A549 (cell line): Measurements from ENCODE around the gene MAPT. TPM values are rescaled to one million over a fixed set of nuclear protein-coding genes. Genes with fewer than 3 reads are reported as not detected.

Experiments used
- ATAC-seq, 2 experiments: fragments of 200-7000 bp in 1 of 2; fragments of >200 bp in 1 of 2; cut with Nextera tagmentation in 1 of 2; cut with Tn5 transposase in 1 of 2; 3 replicates each; pipeline versions ENCODE4 v1.8.0 to v1.9.1; 2018 to 2020; ENCODE audit warnings: mild to moderate bottlenecking in 1 of 2, moderate library complexity in 1 of 2
- CTCF ChIA-PET: fragments of 300-600 bp; sonication (Branson Sonifier 250); formaldehyde crosslinking; extraction: SDS; loops from one replicate; lab custom pipeline; 2021; ENCODE audit warnings: antibody characterized with exemption, inconsistent platforms; lab: Yijun Ruan, JAX
- POLR2A ChIA-PET: fragments of 350-600 bp; formaldehyde crosslinking; extraction: SDS; loops from one replicate; lab custom pipeline; 2021; ENCODE audit warnings: antibody characterized with exemption, inconsistent platforms; lab: Yijun Ruan, JAX
- DNase-seq, 2 experiments: peaks; one replicate each; pipeline versions ENCODE4 v3.0.0 to v3.0.0-alpha.2; 2011 to 2016; ENCODE audit warnings: low read depth in 1 of 2, low spot score in 1 of 2
- FAIRE-seq: peaks from 2 replicates; lab custom pipeline; 2011; peaks lifted over from hg19 to GRCh38; lab: Jason Lieb, UNC
- H3K27ac ChIP-seq, 2 experiments: fragments of >200 bp; sonication (Bioruptor Twin); formaldehyde crosslinking; 3 replicates each; pipeline ENCODE4 v1.5.1; 2016 to 2017
- H3K4me1 ChIP-seq: fragments of >200 bp; sonication (Bioruptor Twin); formaldehyde crosslinking; 3 replicates; pipeline ENCODE4 v1.6.1; 2016
- H3K4me2 ChIP-seq: fragments of >200 bp; sonication (Bioruptor Twin); formaldehyde crosslinking; 3 replicates; pipeline ENCODE4 v1.6.1; 2016
- H3K4me3 ChIP-seq: fragments of >200 bp; sonication (Bioruptor Twin); formaldehyde crosslinking; 3 replicates; pipeline ENCODE4 v1.5.1; 2016
- H3K9me3 ChIP-seq: fragments of >200 bp; sonication (Bioruptor Twin); formaldehyde crosslinking; 3 replicates; pipeline ENCODE4 v1.6.1; 2016
- BHLHE40 ChIP-seq: IDR thresholded peaks from 2 replicates; pipeline ENCODE4 v1.6.1; 2012; ENCODE audit warnings: low read depth, low read length, inconsistent platforms
- CBX2 ChIP-seq: fragments of 200-600 bp; sonication (generic); IDR thresholded peaks from 2 replicates; pipeline ENCODE4 v1.6.1; 2016; ENCODE audit warnings: low read depth, mild to moderate bottlenecking, borderline replicate concordance
- CEBPB ChIP-seq, 2 experiments: fragments of >200 bp in 1 of 2; sonication (Bioruptor Twin) in 1 of 2; formaldehyde crosslinking in 1 of 2; IDR thresholded peaks; 2 replicates each; pipeline ENCODE4 v1.6.1; 2012 to 2016
- CHD4 ChIP-seq: fragments of 200-600 bp; sonication (generic); IDR thresholded peaks from 2 replicates; pipeline ENCODE4 v1.6.1; 2016; ENCODE audit warnings: antibody characterized with exemption, mild to moderate bottlenecking, borderline replicate concordance
- EHF ChIP-seq: fragments of 250-450 bp; sonication (Bioruptor Pico); IDR thresholded peaks from 2 replicates; pipeline ENCODE4 v1.5.0; 2020; ENCODE audit warnings: mild to moderate bottlenecking
- ESRRA ChIP-seq: fragments of 150-350 bp; IDR thresholded peaks from 2 replicates; pipeline ENCODE4 v1.6.1; 2014; ENCODE audit warnings: mild to moderate bottlenecking, low read length, borderline replicate concordance
- FOSB ChIP-seq: fragments of 250-450 bp; sonication (Bioruptor Pico); IDR thresholded peaks from 2 replicates; pipeline ENCODE4 v1.5.0; 2020; ENCODE audit warnings: mild to moderate bottlenecking, moderate library complexity
- FOSL2 ChIP-seq, 2 experiments: fragments of 450-650 bp in 1 of 2; fragments of >200 bp in 1 of 2; sonication (Bioruptor Twin) in 1 of 2; formaldehyde crosslinking; IDR thresholded peaks; 2 replicates each; pipeline versions ENCODE4 v1.5.0 to v1.6.1; 2016 to 2020; ENCODE audit warnings: mild to moderate bottlenecking in 1 of 2, moderate library complexity in 1 of 2
- FOXS1 ChIP-seq: fragments of 250-450 bp; sonication (Bioruptor Pico); IDR thresholded peaks from 2 replicates; pipeline ENCODE4 v1.5.0; 2020; ENCODE audit warnings: mild to moderate bottlenecking, moderate library complexity
- HOXA7 ChIP-seq: fragments of 250-450 bp; sonication (Bioruptor Pico); IDR thresholded peaks from 2 replicates; pipeline ENCODE4 v1.5.0; 2020; ENCODE audit warnings: mild to moderate bottlenecking, moderate library complexity
- MAFK ChIP-seq: fragments of 450-650 bp; IDR thresholded peaks from 2 replicates; pipeline ENCODE4 v1.6.1; 2014; ENCODE audit not compliant: partially characterized antibody
- NFE2L2 ChIP-seq: fragments of 150-350 bp; conservative IDR thresholded peaks from 2 replicates; pipeline ENCODE4 v1.6.1; 2014; ENCODE audit warnings: low read length
- NPAS2 ChIP-seq: fragments of 250-450 bp; sonication (Bioruptor Pico); IDR thresholded peaks from 2 replicates; pipeline ENCODE4 v1.8.0; 2022; ENCODE audit warnings: mild to moderate bottlenecking, moderate library complexity, borderline replicate concordance
- NR3C1 ChIP-seq: fragments of >200 bp; sonication (Bioruptor Twin); formaldehyde crosslinking; IDR thresholded peaks from 3 replicates; pipeline ENCODE4 v1.6.1; 2017
- RARB ChIP-seq: fragments of 250-450 bp; sonication (Bioruptor Pico); IDR thresholded peaks from 2 replicates; pipeline ENCODE4 v1.8.0; 2021; ENCODE audit warnings: mild to moderate bottlenecking, moderate library complexity
- RCOR1 ChIP-seq: fragments of 150-350 bp; IDR thresholded peaks from 2 replicates; pipeline ENCODE4 v1.6.1; 2014; ENCODE audit warnings: antibody characterized with exemption, low read length, low read depth
- SREBF2 ChIP-seq: fragments of 450-650 bp; IDR thresholded peaks from 2 replicates; pipeline ENCODE4 v1.6.1; 2014; ENCODE audit warnings: mild to moderate bottlenecking, moderate library complexity
- TFCP2L1 ChIP-seq: fragments of 250-450 bp; sonication (Bioruptor Pico); IDR thresholded peaks from 2 replicates; pipeline ENCODE4 v1.5.0; 2021; ENCODE audit warnings: mild to moderate bottlenecking
- ZNF302 ChIP-seq: fragments of 250-450 bp; sonication (Bioruptor Pico); IDR thresholded peaks from 2 replicates; pipeline ENCODE4 v1.9.0; 2021; ENCODE audit warnings: inconsistent platforms, mild to moderate bottlenecking, moderate library complexity
- ZSCAN20 ChIP-seq: fragments of 250-450 bp; sonication (Bioruptor Pico); IDR thresholded peaks from 2 replicates; pipeline ENCODE4 v1.8.0; 2022; ENCODE audit warnings: mild to moderate bottlenecking, moderate library complexity
- WGBS: methylation state at CpG from one replicate; pipeline ENCODE4 v1.1.6; 2017; ENCODE audit errors: missing lambda C conversion rate; 5-methylcytosine and 5-hydroxymethylcytosine counted together
- polyA plus RNA-seq, 4 experiments: library from polyadenylated mRNA; depleted of rRNA in 3 of 4; stranded (reverse); fragments of >200 nt; fragmentation: RNase III in 1 of 4; extraction: RNeasy Plus Mini Kit Qiagen cat#74134 plus additional on column Dnase treatment in 1 of 4; gene quantifications; 2 replicates in 3 of 4; 3 replicates in 1 of 4; pipeline ENCODE4 v1.2.3, GENCODE V29; 2011 to 2017
- TF ChIP-seq, protein P1 (sequence below): fragments of 150-350 bp; IDR thresholded peaks from 2 replicates; pipeline ENCODE4 v1.6.1; 2014; ENCODE audit warnings: low read depth, mild to moderate bottlenecking, low read length
- TF ChIP-seq, protein P2 (sequence below): IDR thresholded peaks from 2 replicates; pipeline ENCODE4 v1.6.1; 2012; ENCODE audit warnings: low read depth, borderline replicate concordance
- TF ChIP-seq, protein P3 (sequence below): fragments of >200 bp; sonication (Bioruptor Twin); formaldehyde crosslinking; IDR thresholded peaks from 2 replicates; pipeline ENCODE4 v1.6.1; 2016
- TF ChIP-seq, protein P4 (sequence below): IDR thresholded peaks from 2 replicates; pipeline ENCODE4 v1.6.1; 2012
- TF ChIP-seq, protein P5 (sequence below): fragments of >200 bp; sonication (Bioruptor Twin); formaldehyde crosslinking; IDR thresholded peaks from 3 replicates; pipeline ENCODE4 v1.5.1; 2016
- TF ChIP-seq, protein P6 (sequence below): IDR thresholded peaks from 2 replicates; pipeline ENCODE4 v1.6.1; 2012

MAPT gene
- polyA plus RNA-seq, 2 of the 4 experiments (the other 2 are of a cell fraction) = 1.2 to 1.6 TPM

DNA sequence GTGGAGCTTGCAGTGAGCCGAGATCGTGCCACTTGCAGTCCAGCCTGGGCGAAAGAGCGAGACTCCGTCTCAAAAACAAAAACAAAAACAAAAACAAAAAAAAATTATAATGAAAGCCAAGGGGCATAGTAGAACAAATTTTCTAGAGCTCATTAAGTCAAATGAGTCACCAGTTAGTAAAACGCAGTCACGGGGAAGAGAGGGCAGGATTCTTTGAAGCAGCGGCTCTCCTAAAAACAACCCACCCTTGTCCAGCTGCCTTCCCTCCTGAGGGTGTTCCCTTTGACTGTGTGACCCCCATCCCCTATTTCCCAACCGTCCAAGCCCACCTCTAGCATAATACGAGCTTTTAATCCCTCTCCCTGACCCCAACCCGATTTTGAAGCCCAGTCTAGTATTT lies 60.6 kb downstream of the MAPT start:
- 65% methylated on average over 11 of the region's 11 CpGs for WGBS
- TF ChIP-seq HOXA7 (no peak), FOXS1 (no peak), MAFK (no peak), RCOR1 (no peak), RARB (no peak), NR3C1 (no peak), NPAS2 (CRISPR knock-in tag) (no peak), CHD4 (no peak), EHF (CRISPR knock-in tag) (no peak), ZNF302 (CRISPR knock-in tag) (no peak), CBX2 (no peak), TFCP2L1 (no peak), ZSCAN20 (no peak), BHLHE40 (no peak), ESRRA (no peak)
- TF ChIP-seq, protein P1, sequence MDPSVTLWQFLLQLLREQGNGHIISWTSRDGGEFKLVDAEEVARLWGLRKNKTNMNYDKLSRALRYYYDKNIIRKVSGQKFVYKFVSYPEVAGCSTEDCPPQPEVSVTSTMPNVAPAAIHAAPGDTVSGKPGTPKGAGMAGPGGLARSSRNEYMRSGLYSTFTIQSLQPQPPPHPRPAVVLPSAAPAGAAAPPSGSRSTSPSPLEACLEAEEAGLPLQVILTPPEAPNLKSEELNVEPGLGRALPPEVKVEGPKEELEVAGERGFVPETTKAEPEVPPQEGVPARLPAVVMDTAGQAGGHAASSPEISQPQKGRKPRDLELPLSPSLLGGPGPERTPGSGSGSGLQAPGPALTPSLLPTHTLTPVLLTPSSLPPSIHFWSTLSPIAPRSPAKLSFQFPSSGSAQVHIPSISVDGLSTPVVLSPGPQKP = no peak
- TF ChIP-seq, protein P2, sequence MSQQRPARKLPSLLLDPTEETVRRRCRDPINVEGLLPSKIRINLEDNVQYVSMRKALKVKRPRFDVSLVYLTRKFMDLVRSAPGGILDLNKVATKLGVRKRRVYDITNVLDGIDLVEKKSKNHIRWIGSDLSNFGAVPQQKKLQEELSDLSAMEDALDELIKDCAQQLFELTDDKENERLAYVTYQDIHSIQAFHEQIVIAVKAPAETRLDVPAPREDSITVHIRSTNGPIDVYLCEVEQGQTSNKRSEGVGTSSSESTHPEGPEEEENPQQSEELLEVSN = no peak
- TF ChIP-seq, protein P3, sequence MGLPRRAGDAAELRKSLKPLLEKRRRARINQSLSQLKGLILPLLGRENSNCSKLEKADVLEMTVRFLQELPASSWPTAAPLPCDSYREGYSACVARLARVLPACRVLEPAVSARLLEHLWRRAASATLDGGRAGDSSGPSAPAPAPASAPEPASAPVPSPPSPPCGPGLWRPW = no peak
- TF ChIP-seq, protein P4, sequence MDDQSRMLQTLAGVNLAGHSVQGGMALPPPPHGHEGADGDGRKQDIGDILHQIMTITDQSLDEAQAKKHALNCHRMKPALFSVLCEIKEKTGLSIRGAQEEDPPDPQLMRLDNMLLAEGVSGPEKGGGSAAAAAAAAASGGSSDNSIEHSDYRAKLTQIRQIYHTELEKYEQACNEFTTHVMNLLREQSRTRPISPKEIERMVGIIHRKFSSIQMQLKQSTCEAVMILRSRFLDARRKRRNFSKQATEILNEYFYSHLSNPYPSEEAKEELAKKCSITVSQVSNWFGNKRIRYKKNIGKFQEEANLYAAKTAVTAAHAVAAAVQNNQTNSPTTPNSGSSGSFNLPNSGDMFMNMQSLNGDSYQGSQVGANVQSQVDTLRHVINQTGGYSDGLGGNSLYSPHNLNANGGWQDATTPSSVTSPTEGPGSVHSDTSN = no peak
- H3K9me3 ChIP-seq = no peaks in the 10 kb centered on the region
- H3K27ac ChIP-seq = no peak overlapping the region
- H3K4me3 ChIP-seq = no peak overlapping the region
- ChIA-PET POLR2A (no interaction called here), CTCF (interaction anchor here (0.7 to 2.0 kb wide), 7 partner anchors 16 to 315 kb away, joined by 3 to 5 read pairs (median 3); partner anchors contain the start of genes KANSL1 and MAPT)
- H3K4me1 ChIP-seq = no peaks in the 10 kb centered on the region
- FAIRE-seq = no peak
- ATAC-seq = no peak
- H3K4me2 ChIP-seq = no peak overlapping the region
- no peak for DNase-seq

DNA sequence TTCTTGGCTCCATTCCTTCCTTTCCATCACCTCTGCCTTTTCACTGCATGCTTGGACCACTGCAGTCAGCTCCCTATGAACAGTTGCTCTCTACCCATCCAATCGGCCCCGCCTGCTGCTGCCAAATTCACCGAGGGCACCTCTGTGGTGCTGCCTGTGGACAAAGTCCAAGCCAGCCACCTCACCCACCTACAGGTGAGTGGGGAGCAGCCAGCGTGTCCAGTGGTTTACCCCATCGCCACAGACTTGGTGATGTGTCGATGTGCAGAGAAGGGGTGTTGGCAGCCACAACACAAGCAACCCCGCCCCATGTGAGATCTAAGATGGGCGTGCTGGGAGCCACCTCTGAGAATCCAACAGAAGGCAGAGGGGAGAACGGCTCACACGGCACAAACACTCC lies 61.0 kb downstream of the MAPT start:
- TF ChIP-seq HOXA7 = no peak
- TF ChIP-seq CHD4 = no peak
- TF ChIP-seq, protein P3 = no peak
- no peak for TF ChIP-seq FOSL2 (IDR thresholded peaks at IDR 0.05)
- no peak for TF ChIP-seq FOSL2 (CRISPR knock-in tag; IDR thresholded peaks at IDR 0.05)
- TF ChIP-seq CEBPB (IDR thresholded peaks at IDR 0.05) = no peak
- TF ChIP-seq, protein P5, sequence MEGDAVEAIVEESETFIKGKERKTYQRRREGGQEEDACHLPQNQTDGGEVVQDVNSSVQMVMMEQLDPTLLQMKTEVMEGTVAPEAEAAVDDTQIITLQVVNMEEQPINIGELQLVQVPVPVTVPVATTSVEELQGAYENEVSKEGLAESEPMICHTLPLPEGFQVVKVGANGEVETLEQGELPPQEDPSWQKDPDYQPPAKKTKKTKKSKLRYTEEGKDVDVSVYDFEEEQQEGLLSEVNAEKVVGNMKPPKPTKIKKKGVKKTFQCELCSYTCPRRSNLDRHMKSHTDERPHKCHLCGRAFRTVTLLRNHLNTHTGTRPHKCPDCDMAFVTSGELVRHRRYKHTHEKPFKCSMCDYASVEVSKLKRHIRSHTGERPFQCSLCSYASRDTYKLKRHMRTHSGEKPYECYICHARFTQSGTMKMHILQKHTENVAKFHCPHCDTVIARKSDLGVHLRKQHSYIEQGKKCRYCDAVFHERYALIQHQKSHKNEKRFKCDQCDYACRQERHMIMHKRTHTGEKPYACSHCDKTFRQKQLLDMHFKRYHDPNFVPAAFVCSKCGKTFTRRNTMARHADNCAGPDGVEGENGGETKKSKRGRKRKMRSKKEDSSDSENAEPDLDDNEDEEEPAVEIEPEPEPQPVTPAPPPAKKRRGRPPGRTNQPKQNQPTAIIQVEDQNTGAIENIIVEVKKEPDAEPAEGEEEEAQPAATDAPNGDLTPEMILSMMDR = no peak
- TF ChIP-seq RCOR1 = no peak
- TF ChIP-seq NFE2L2 = no peak
- TF ChIP-seq, protein P6, sequence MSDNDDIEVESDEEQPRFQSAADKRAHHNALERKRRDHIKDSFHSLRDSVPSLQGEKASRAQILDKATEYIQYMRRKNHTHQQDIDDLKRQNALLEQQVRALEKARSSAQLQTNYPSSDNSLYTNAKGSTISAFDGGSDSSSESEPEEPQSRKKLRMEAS = no peak
- TF ChIP-seq, protein P2 = no peak
- TF ChIP-seq SREBF2 = no peak
- TF ChIP-seq FOSB (CRISPR knock-in tag) = no peak
- no peak for TF ChIP-seq CBX2
- TF ChIP-seq, all 56 proteins: peak for 0
- no peak for FAIRE-seq
- no peak overlapping the region for H3K4me2 ChIP-seq
- POLR2A ChIA-PET = no interaction called here
- CTCF ChIA-PET = interaction anchor here (0.7 to 2.0 kb wide), 8 partner anchors 16 to 315 kb away, joined by 3 to 5 read pairs (median 3); partner anchors contain the start of genes KANSL1 and MAPT
- 78% methylated on average over 10 of the region's 10 CpGs for WGBS
- no peaks in the 10 kb centered on the region for H3K9me3 ChIP-seq
- no peak overlapping the region for H3K4me3 ChIP-seq
- ATAC-seq = 0 out of 6 replicates have a peak, but pooled peaks of 1 of the 2 experiments have one; percentile 19
- no peak overlapping the region for H3K27ac ChIP-seq
- H3K4me1 ChIP-seq = no peaks in the 10 kb centered on the region
- DNase-seq = no peak
